Brain microvascular endothelial cell (primary cell): Measurements from ENCODE around the gene SCNN1B.

Experiments
- DNase-seq: peaks from one replicate; pipeline ENCODE4 v3.0.0-alpha.2; 2020
- H3K27ac ChIP-seq: fragments of 250-450 bp; sonication (Bioruptor Pico); 2 replicates; pipeline ENCODE4 v1.5.1; 2020; ENCODE audit warnings: mild to moderate bottlenecking, moderate library complexity
- H3K27me3 ChIP-seq: fragments of 250-450 bp; sonication (Bioruptor Pico); replicated peaks from 2 replicates; pipeline ENCODE4 v1.5.1; 2020; ENCODE audit warnings: mild to moderate bottlenecking
- H3K36me3 ChIP-seq: fragments of 250-450 bp; sonication (Bioruptor Pico); replicated peaks from 2 replicates; pipeline ENCODE4 v1.5.1; 2020; ENCODE audit warnings: mild to moderate bottlenecking
- H3K4me3 ChIP-seq: 2 replicates; pipeline ENCODE4 v1.5.1; 2011; ENCODE audit warnings: low read depth, mild to moderate bottlenecking, control low read depth, low read length, moderate library complexity
- in situ Hi-C: cut with HindIII; loops from 2 replicates; pipeline ENCODE4 v1.10.0; 2017; ENCODE audit warnings: low sequenced_read_pairs, low pct_ligation_motif_present
- TF ChIP-seq, protein P1 (sequence below): IDR thresholded peaks from 2 replicates; pipeline ENCODE4 v1.5.1; 2011; ENCODE audit warnings: low read depth, mild to moderate bottlenecking, moderate library complexity, low read length, control low read depth, inconsistent platforms; ENCODE audit errors: missing control alignments

The SCNN1B gene

DNA sequence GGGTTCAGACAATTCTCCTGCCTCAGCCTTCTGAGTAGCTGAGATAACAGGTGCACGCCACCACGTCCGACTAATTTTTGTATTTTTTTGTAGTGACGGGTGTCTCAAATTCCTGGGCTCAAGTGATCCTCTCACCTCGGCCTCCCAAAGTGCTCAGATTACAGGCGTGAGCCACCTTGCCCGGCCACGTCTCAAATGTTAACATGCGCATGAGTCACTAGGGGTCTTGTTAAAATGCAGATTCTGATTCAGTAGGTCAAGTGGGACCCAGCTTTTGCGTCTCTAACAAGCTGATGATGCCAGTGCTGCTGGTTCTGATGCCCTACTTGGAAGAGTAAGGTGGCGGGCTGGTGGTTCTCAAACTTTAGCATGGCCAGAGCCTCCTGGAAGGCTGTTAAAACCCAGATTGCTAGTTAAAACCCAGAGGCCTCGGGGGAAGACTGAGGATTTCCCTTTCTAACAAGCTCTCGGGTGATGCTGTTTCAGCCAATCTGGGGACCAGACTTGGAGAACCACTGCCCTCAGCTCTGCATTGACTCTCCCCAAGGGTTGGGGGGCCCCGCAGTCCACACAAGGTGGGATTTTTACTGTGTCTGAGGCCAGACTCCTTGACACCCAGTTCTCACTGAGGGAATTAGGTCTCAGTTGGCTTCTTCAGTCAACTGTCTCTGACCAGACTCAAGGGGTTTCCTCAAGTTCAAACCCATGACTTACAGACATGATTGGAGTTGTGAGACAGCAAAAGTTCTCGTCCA, 17.9 kb downstream of the SCNN1B start:
- in situ Hi-C loops = no loop called here
- TF ChIP-seq, protein P1, sequence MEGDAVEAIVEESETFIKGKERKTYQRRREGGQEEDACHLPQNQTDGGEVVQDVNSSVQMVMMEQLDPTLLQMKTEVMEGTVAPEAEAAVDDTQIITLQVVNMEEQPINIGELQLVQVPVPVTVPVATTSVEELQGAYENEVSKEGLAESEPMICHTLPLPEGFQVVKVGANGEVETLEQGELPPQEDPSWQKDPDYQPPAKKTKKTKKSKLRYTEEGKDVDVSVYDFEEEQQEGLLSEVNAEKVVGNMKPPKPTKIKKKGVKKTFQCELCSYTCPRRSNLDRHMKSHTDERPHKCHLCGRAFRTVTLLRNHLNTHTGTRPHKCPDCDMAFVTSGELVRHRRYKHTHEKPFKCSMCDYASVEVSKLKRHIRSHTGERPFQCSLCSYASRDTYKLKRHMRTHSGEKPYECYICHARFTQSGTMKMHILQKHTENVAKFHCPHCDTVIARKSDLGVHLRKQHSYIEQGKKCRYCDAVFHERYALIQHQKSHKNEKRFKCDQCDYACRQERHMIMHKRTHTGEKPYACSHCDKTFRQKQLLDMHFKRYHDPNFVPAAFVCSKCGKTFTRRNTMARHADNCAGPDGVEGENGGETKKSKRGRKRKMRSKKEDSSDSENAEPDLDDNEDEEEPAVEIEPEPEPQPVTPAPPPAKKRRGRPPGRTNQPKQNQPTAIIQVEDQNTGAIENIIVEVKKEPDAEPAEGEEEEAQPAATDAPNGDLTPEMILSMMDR = no peak

GRCh38 chr16:23320693-23321092, 18.6 kb downstream of the SCNN1B start:
- Histone ChIP-seq H3K27me3 (no peaks in the 10 kb centered on the region), H3K27ac (no peak overlapping the region), H3K36me3 (no peaks in the 10 kb centered on the region), H3K4me3 (no peak overlapping the region)
- no peak for DNase-seq
- in situ Hi-C loops = no loop called here
- TF ChIP-seq, protein P1 = no peak

More for the DNA sequence above, 17.9 kb downstream of the SCNN1B start:
- Histone ChIP-seq H3K36me3 (no peaks in the 10 kb centered on the region), H3K27me3 (no peaks in the 10 kb centered on the region), H3K27ac (no peak overlapping the region), H3K4me3 (no peak overlapping the region)
- DNase-seq = no peak

DNA sequence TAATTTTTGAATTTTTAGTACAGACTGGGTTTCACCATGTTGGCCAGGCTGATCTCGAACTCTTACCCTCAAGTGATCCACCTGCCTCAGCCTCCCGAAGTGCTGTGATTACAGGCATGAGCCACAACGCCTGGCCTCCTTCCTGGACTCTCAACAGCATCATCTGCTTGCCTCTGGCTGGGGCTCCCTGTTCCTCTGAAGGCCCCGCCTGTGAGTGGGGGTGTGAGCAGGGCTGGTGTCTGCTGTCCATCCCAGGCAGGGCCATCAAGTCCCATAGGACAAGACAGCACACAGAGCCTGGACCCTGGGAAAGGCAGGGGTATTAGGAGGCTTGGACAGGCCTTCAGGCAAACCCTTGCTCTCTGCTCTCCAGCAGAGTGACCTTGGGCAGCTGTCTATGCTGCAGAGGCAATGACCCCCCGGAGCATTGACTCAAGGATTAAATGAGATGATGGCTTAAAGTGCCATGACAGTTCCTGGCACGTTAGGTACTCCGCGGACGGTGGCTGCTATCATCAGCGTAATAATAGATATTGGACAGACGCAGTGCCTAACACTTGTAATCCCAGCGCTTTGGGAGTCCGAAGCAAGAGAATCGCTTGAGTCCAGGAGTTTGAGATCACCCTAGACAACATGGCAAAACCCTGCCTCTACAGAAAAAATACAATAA, 19.2 kb downstream of the SCNN1B start:
- H3K4me3 ChIP-seq = no peak overlapping the region
- no peak overlapping the region for H3K27ac ChIP-seq
- DNase-seq = no peak
- no peaks in the 10 kb centered on the region for H3K27me3 ChIP-seq
- in situ Hi-C loops = no loop called here
- TF ChIP-seq, protein P1 = no peak
- no peaks in the 10 kb centered on the region for H3K36me3 ChIP-seq

- Histone ChIP-seq H3K27ac (no peak overlapping the region), H3K27me3 (no peaks in the 10 kb centered on the region), H3K36me3 (no peaks in the 10 kb centered on the region), H3K4me3 (no peak overlapping the region)
- TF ChIP-seq, protein P1 = no peak
- no peak for DNase-seq
- in situ Hi-C loops = no loop called here
Measured at GRCh38 chr16:23323224-23324030, 21.3 kb downstream of the SCNN1B start.

DNA sequence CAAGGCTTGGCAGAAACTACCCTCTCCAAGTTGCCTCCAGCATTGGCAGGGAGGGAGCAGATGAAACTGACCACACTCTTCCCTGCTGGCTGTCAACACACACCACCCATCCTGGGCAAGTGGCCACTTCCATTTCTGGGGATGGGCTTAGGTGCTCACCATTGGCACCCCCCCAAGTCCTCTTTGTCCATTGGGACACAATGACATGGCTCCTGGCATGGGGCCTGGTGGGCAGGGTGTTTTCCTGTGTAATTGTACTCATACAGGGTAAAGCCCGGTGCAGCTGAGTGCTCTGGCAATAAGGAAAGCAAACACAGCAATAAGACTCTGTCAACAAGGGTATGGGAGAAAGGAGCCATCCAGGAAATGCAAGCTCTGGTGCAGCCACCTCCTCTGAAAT, 22.6 kb downstream of the SCNN1B start:
- H3K27me3 ChIP-seq = no peaks in the 10 kb centered on the region
- in situ Hi-C loops = no loop called here
- TF ChIP-seq, protein P1 = no peak
- DNase-seq = no peak
- H3K36me3 ChIP-seq = no peaks in the 10 kb centered on the region
- no peak overlapping the region for H3K4me3 ChIP-seq
- no peak overlapping the region for H3K27ac ChIP-seq
